Breast epithelium (tissue), 4 donors: ENCODE measurements around the gene ST7L. TPM values are rescaled to one million over a fixed set of nuclear protein-coding genes. Genes with fewer than 3 reads are reported as not detected.
"Not testable (repeated sequence)": the region's sequence is repeated elsewhere in the genome, so short reads cannot be mapped to it uniquely, and the experiment has no call there.

Experiments
- DNase-seq, 2 donors: peaks; one replicate each; pipeline ENCODE4 v3.0.0-alpha.2; 2019; ENCODE audit warnings: low spot score in 2 of 2
- H3K27ac ChIP-seq, 2 donors: fragments of 200-600 bp; sonication (generic) in 1 of 2; one replicate each; pipeline ENCODE4 v1.5.1; 2016 to 2019; ENCODE audit warnings: mild to moderate bottlenecking in 1 of 2
- H3K27me3 ChIP-seq, 2 donors: fragments of 200-600 bp; sonication (generic) in 1 of 2; one replicate each; pipeline versions ENCODE4 v1.5.1 to v1.6.0; 2017 to 2019; ENCODE audit warnings: control low read depth in 1 of 2, mild to moderate bottlenecking in 1 of 2
- H3K36me3 ChIP-seq: fragments of 200-600 bp; one replicate; pipeline ENCODE4 v1.5.1; 2019
- H3K4me1 ChIP-seq, 2 donors: fragments of 200-600 bp; sonication (generic); one replicate each; pipeline ENCODE4 v1.5.1; 2016 to 2019; ENCODE audit warnings: control low read depth in 1 of 2
- H3K4me3 ChIP-seq, 3 donors: fragments of 200-600 bp; sonication (generic); 1 replicate in 2 of 3; 2 replicates in 1 of 3; pipeline ENCODE4 v1.5.1; 2016 to 2019; ENCODE audit warnings: mild to moderate bottlenecking in 3 of 3, moderate library complexity in 2 of 3
- H3K9me3 ChIP-seq, 2 donors: fragments of 200-600 bp; sonication (generic) in 1 of 2; one replicate each; pipeline ENCODE4 v1.5.1; 2016 to 2019; ENCODE audit warnings: control low read depth in 1 of 2
- POLR2A ChIP-seq: fragments of 450-650 bp; IDR thresholded peaks from one replicate; pipeline ENCODE4 v1.6.1; 2016; ENCODE audit warnings: antibody characterized with exemption, mild to moderate bottlenecking, moderate library complexity
- POLR2AphosphoS5 ChIP-seq, 3 donors: sonication (generic); formaldehyde crosslinking; IDR thresholded peaks; one replicate each; pipeline ENCODE4 v1.6.1; 2017; ENCODE audit warnings: antibody characterized with exemption in 3 of 3
- intact Hi-C: fragments of 100-400 bp; cut with DNase I; formaldehyde crosslinking; loops from one replicate; pipeline ENCODE4 v1.15.1; 2023; ENCODE audit warnings: low total_unique reads
- total RNA-seq, 3 donors: library from RNA; depleted of rRNA; stranded (reverse); fragments of >200 nt; gene quantifications; one replicate each; pipeline ENCODE4 v1.1.0, GENCODE V29; 2016
- TF ChIP-seq, protein P1 (sequence below), 3 donors: fragments of 450-650 bp; IDR thresholded peaks; one replicate each; pipeline ENCODE4 v1.5.1; 2016 to 2017; ENCODE audit warnings: antibody characterized with exemption in 3 of 3, mild to moderate bottlenecking in 3 of 3, moderate library complexity in 3 of 3

ST7L gene
- total RNA-seq, 3 donors from 2014 or later = 20.6 to 36.0 (median 25.9) TPM

DNA sequence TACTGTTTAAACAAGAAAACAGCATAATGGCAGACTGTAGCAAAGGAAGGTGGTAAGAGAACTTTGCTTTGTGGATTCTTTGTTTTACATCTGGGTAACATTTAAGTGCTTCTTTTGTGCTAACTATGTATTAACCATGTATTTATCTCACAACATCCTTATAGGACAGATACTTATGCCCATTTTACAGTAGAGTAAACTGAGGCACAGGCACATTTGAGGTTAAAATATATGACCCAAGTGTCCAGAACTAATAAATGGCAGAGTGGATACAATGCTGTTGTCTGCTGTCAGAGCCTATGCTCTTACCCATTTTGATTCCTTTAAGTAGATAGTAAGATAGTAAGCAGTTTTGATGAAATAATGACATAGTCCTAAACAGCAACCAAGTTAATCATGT is 7.9 kb upstream of the ST7L start:
- TF ChIP-seq POLR2A (no peak), POLR2AphosphoS5 (IDR thresholded peaks at IDR 0.05) (no peak)
- TF ChIP-seq, protein P1, sequence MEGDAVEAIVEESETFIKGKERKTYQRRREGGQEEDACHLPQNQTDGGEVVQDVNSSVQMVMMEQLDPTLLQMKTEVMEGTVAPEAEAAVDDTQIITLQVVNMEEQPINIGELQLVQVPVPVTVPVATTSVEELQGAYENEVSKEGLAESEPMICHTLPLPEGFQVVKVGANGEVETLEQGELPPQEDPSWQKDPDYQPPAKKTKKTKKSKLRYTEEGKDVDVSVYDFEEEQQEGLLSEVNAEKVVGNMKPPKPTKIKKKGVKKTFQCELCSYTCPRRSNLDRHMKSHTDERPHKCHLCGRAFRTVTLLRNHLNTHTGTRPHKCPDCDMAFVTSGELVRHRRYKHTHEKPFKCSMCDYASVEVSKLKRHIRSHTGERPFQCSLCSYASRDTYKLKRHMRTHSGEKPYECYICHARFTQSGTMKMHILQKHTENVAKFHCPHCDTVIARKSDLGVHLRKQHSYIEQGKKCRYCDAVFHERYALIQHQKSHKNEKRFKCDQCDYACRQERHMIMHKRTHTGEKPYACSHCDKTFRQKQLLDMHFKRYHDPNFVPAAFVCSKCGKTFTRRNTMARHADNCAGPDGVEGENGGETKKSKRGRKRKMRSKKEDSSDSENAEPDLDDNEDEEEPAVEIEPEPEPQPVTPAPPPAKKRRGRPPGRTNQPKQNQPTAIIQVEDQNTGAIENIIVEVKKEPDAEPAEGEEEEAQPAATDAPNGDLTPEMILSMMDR (IDR thresholded peaks at IDR 0.05) = no peak
- Histone ChIP-seq H3K9me3 (no peaks in the 10 kb centered on the region), H3K27ac (peak overlapping the region in 1 of 2 donors; percentile 61), H3K4me1 (no peaks in the 10 kb centered on the region), H3K4me3 (no peak overlapping the region), H3K27me3 (no peaks in the 10 kb centered on the region), H3K36me3 (no peaks in the 10 kb centered on the region)
- no peak for DNase-seq
- intact Hi-C loops = no loop called here

DNA sequence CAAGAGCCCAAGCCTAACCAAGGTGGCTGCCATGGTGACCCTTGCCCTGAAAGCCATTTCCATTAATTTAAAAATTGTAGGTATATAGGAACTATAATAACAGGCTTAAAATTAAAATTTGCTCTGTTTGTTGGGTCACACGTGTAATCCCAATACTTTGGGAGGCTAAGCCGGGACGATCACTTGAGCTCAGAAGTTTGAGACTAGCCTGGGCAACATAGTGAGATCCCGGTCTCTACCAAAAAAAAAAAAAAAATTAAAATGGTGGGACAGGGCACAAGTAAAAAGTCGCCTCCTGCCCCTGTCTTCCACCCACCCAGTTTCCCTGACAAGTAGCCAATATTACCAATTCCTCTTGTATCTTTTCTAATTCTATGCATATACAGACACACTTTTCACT is 7.3 kb upstream of the ST7L start:
- Histone ChIP-seq H3K4me1 (no peaks in the 10 kb centered on the region), H3K36me3 (no peaks in the 10 kb centered on the region)
- TF ChIP-seq POLR2AphosphoS5 (IDR thresholded peaks at IDR 0.05) (no peak), POLR2A (no peak)
- TF ChIP-seq, protein P1 (IDR thresholded peaks at IDR 0.05) = no peak

DNA sequence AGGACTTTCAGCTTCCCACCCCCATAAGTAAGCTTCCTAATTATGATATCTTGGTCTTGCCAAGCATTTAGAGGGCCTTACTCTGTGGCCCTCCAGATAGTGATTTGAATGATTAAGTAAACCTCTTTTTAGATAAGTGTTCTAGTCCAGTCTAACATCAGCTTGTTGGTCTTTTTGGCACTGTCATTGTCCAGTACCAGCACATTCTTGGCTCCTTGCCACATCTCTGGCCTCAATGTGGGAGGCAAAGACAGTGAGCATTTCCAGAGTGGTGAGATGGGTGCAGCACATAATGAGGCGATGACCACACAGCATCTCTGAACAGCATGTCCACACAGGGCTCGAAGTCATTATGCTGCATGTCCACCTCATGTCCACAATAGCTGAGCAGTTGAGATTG is 6.8 kb upstream of the ST7L start:
- Histone ChIP-seq H3K4me3 (no peak overlapping the region), H3K4me1 (no peaks in the 10 kb centered on the region), H3K36me3 (no peaks in the 10 kb centered on the region), H3K27ac (no peak overlapping the region), H3K9me3 (no peaks in the 10 kb centered on the region), H3K27me3 (no peaks in the 10 kb centered on the region)
- intact Hi-C loops = no loop called here
- no peak for TF ChIP-seq POLR2A
- no peak for TF ChIP-seq POLR2AphosphoS5 (IDR thresholded peaks at IDR 0.05)
- TF ChIP-seq, protein P1 (IDR thresholded peaks at IDR 0.05) = no peak
- no peak for DNase-seq

More for the DNA sequence above, 7.3 kb upstream of the ST7L start:
- Histone ChIP-seq H3K27ac (peak overlapping the region in 1 of 2 donors; percentile 61), H3K27me3 (no peaks in the 10 kb centered on the region), H3K9me3 (no peaks in the 10 kb centered on the region), H3K4me3 (no peak overlapping the region)
- intact Hi-C loops = no loop called here
- DNase-seq = no peak

DNA sequence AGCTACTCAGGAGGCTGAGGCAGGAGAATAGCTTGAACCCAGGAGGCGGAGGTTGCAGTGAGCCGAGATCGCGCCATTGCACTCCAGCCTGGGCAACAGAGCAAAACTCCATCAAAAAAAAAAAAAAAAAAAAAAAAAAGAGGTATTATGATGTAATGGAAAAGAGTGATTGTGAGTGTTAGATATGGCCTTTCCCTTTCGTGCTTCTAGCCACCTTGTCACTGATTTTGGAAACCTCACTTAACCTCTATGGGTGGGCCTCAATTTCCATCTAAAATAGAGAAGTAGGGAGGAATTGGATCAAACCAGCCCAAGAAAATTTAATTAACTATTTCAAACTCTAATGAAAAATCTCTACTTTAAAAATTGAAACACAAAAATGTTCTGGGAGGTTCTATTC is 5.6 kb upstream of the ST7L start:
- intact Hi-C loops, H3K4me1 ChIP-seq, H3K9me3 ChIP-seq, DNase-seq, H3K4me3 ChIP-seq, H3K27ac ChIP-seq, H3K36me3 ChIP-seq, H3K27me3 ChIP-seq: not testable (repeated sequence)

DNA sequence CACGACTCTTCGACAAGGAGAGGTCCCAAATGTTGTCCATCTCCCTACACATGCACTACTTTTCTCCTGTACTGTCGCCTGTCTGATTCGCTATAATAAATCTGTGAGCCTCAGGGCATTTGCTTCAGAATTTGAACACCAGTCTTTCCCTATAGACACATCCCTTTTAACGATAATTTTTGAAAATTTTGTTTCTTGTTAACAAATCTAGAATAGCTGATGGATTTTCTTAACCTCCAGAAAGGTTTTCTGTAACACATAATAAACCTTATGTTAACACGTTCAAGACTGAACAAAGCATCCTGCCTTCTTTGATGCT is 1.4 kb upstream of the ST7L start:
- no peaks in the 10 kb centered on the region for H3K9me3 ChIP-seq
- H3K27me3 ChIP-seq = no peaks in the 10 kb centered on the region
- TF ChIP-seq POLR2A = no peak
- no peak for TF ChIP-seq POLR2AphosphoS5 (IDR thresholded peaks at IDR 0.05)
- TF ChIP-seq, protein P1 (IDR thresholded peaks at IDR 0.05) = no peak
- peaks cover 8% of the 10 kb centered on the region in 2 donors for H3K4me1 ChIP-seq
- peak overlapping the region; percentile 69 to 87 (median 81) for H3K4me3 ChIP-seq
- peak overlapping the region; percentile 94 to 99 for H3K27ac ChIP-seq
- H3K36me3 ChIP-seq = no peaks in the 10 kb centered on the region
- intact Hi-C loops = no loop called here
- DNase-seq = no peak
